Stimulated activated CD4-positive, alpha-beta T cell treated with anti-CD3 and anti-CD28 coated beads, Interleukin-15, amount 100 ng/mL, for 1 hour (primary cell): Measurements from ENCODE around the gene STK17A.

Experiments
- DNase-seq, 2 donors: peaks; one replicate each; pipeline ENCODE4 v3.0.0-alpha.2; 2020; ENCODE audit warnings: low read depth in 1 of 2, low spot score in 1 of 2

Gene STK17A

DNA sequence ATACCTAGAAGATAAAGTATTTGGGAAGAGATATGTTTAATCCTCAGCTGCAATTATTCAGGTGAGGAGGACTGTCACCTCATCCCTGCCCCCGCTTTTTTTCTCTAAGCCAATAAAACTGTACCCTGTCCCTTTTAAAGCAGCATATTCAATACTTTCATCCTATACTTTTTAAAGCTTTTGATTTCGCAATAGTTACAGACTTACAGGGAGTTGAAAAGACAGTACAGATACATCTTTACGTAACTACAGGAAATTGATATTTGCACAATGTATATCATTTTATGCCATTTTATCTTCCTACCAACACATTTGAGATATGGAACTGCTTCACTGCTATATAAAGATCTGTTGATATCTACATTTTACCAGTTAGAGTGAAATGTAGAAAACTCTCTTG lies 47.6 kb downstream of the STK17A start:
- DNase-seq, result no peak

DNA sequence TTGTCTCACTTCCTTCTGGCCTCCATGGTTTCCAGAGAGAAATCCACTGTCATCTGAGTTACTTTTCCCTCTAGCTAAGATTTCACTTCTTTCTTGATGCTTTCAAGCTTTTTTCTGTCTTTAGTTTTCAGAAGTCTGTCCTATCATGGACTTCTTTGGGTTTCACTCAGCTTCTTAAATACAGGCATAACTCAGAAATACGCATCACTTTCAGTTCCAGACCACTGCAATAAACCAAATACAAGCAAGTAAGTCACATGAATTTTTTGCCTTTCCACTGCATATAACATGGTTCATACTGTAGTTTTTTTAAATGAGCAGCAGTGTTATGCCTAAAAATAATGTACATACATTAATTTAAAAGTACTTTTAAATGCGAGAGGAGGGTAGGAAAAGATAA lies 48.7 kb downstream of the STK17A start:
- DNase-seq, result no peak

- DNase-seq, result no peak
Measured at GRCh38 chr7:43632746-43633145, 49.8 kb downstream of the STK17A start.

GRCh38 chr7:43634384-43634783 lies 51.5 kb downstream of the STK17A start:
- DNase-seq, result no peak

GRCh38 chr7:43636093-43636492 lies 53.2 kb downstream of the STK17A start:
- DNase-seq, result no peak

- DNase-seq, result no peak
Measured at GRCh38 chr7:43637114-43637806, 54.4 kb downstream of the STK17A start.

- DNase-seq, result no peak
Measured at GRCh38 chr7:43639858-43640491, 57.1 kb downstream of the STK17A start.

- no peak for DNase-seq
Measured at GRCh38 chr7:43640679-43641078, 57.8 kb downstream of the STK17A start.

- DNase-seq, result no peak
Measured at GRCh38 chr7:43642897-43643630, 60.2 kb downstream of the STK17A start.

DNA sequence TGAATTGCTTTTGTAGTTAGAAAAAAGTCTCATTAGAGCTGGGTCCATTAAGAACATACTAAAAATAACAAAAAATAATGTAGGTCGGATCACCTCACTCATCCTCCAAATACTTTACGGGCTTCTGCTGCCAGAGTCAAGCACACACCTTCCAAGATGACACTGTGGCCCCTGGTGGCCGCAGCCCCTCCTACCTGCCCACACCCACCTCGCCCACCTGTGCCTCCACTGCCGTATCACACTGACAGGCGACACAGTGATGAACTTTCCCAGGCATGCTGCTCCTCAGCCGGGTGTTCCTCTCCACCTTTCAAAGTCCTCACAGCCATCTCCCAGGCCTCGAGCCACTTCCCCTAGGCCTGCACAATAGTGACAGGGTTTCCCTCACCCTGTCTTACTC lies 60.9 kb downstream of the STK17A start:
- DNase-seq, result no peak

GRCh38 chr7:43645699-43646226 lies 62.9 kb downstream of the STK17A start:
- no peak for DNase-seq

GRCh38 chr7:43646603-43647338 lies 63.9 kb downstream of the STK17A start:
- DNase-seq, result no peak

GRCh38 chr7:43647339-43647672 lies 64.4 kb downstream of the STK17A start:
- DNase-seq, result no peak

GRCh38 chr7:43647673-43648472 lies 65.0 kb downstream of the STK17A start:
- DNase-seq, result no peak

- DNase-seq, result peak in 1 of 2 donors; percentile 46
Measured at GRCh38 chr7:43648473-43649406, 65.8 kb downstream of the STK17A start.

DNA sequence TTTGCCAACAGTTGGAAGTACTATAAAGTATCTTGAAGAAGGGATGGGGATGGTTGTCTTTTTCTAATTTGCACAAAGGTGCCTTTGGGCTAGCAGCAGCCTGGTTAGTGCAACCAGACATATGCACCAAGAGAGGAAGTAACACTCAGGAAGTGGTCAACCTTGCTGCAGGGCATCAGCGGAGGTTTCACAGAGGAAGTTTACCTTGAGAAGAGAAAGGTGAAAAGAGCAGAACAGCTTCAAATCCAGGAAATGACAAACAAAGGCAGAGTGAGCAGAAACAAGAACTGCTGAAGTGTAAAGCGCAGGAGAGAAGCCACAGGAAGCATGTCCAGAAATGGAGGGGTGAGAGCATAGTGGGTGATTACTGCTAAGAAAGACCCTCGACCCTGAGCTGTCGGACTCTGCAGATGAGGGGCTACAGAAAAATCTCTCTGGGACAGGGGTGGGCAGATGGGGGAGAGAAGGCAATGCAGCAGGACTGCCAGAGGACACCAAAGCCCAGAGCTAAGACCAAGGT lies 66.9 kb downstream of the STK17A start:
- peak in 1 of 2 donors; percentile 27 for DNase-seq

- no peak for DNase-seq
Measured at GRCh38 chr7:43650457-43651052, 67.6 kb downstream of the STK17A start.

GRCh38 chr7:43652364-43652763 lies 69.5 kb downstream of the STK17A start:
- DNase-seq, result no peak

DNA sequence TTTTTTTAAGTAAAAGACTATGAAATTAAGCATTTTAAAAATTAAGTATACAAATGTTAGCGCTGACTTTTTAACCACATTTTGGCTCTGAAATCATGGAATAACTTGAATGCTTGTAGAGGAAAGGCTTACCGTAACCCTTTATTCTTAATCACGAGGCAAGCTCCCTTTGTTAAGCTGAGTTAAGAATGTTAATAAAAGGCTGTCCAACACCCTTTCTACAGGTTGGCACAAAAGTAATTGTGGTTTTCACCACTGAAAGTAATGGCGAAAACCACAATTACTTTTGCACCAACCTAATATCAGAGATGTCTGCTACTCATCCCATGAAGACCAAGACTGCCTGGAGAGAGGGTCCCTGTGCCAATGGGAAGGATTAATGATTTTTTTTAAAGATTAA lies 70.6 kb downstream of the STK17A start:
- no peak for DNase-seq
